HFF-Myc (cell line): Measurements from ENCODE around the gene RCOR1.

Experiments used
- DNase-seq: peaks from one replicate; pipeline ENCODE4 v3.0.0-alpha.2; 2011; ENCODE audit warnings: low read depth; ENCODE audit errors: extremely low read depth
- H3K4me3 ChIP-seq: replicated peaks from 2 replicates; pipeline ENCODE4 v1.5.1; 2011; ENCODE audit warnings: low read depth, mild to moderate bottlenecking, control low read depth, low read length
- CTCF ChIP-seq: IDR thresholded peaks from 2 replicates; pipeline ENCODE4 v1.5.1; 2012; ENCODE audit warnings: mild to moderate bottlenecking, low read depth, low read length, control low read depth; ENCODE audit errors: missing control alignments

Gene RCOR1

GRCh38 chr14:102775855-102776760, 183.7 kb downstream of the RCOR1 start:
- no peak for TF ChIP-seq CTCF
- DNase-seq = no peak
- no peak overlapping the region for H3K4me3 ChIP-seq

GRCh38 chr14:102776761-102777710, 184.6 kb downstream of the RCOR1 start, which contains the start of gene TRAF3:
Gene TRAF3 (plus strand): TSS chr14:102777449. CDS start chr14:102870202, 92,753 bp downstream.
- peak within 1 kb of the TSS; percentile 76 for H3K4me3 ChIP-seq
- DNase-seq = no peak
- no peak for TF ChIP-seq CTCF

- DNase-seq = no peak
- peak overlapping the region; percentile 76 for H3K4me3 ChIP-seq
- no peak for TF ChIP-seq CTCF
These were observed 185.4 kb downstream of the RCOR1 start for GRCh38 chr14:102777711-102778337.

GRCh38 chr14:102778338-102779083, 186.1 kb downstream of the RCOR1 start:
- peak overlapping the region; percentile 76 for H3K4me3 ChIP-seq
- DNase-seq = no peak
- no peak for TF ChIP-seq CTCF

- H3K4me3 ChIP-seq = peak overlapping the region; percentile 76
- no peak for DNase-seq
- no peak for TF ChIP-seq CTCF
These were observed 186.6 kb downstream of the RCOR1 start for GRCh38 chr14:102779084-102779462.
